ENCODE measurements around the gene DERL2. TPM values are rescaled to one million over a fixed set of nuclear protein-coding genes. Genes with fewer than 3 reads are reported as not detected.

The DERL2 gene
- total RNA-seq, 1 experiment from 2014 or later: 38.7 TPM

DNA sequence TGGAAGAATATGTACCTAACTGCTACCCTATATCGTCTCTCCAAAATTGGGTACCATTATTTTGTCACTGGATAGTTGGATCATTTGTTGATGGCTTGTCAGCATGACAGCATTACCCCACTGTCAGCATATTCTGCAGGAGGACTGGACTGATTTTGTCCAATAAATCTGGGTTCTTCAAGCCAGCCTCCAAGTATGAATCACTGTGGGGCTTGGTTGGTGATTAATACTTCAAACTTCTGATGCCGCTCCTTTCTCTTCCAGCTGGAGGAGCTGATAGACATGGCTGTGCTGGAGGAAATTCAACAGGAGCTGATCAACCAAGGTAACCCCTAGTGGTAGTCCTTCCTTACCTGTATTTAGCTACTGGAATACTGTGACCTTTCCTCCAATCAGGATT, 63.5 kb downstream of the DERL2 start:
- Histone ChIP-seq H3K4me2 (ENCODE audit: low read length) (peak overlapping the region; percentile 32), H3K9me2 (replicated peaks; ENCODE audit: low read length) (no peaks in the 10 kb centered on the region), H4K20me1 (ENCODE audit: low read length) (0 out of 2 replicates have a peak, but pooled peaks cover 5% of the 10 kb centered on the region), H3K36me3 (ENCODE audit: low read depth, low read length) (peaks cover 23% of the 10 kb centered on the region), H2AFZ (ENCODE audit: low read length) (no peak overlapping the region), H3K9me3 (ENCODE audit: low read length) (no peaks in the 10 kb centered on the region), H3K79me2 (ENCODE audit: low read length) (peaks cover 43% of the 10 kb centered on the region), H3K27ac (ENCODE audit: low read length) (no peak overlapping the region), H3K4me3 (ENCODE audit: low read length) (no peak overlapping the region), H3F3A (ENCODE audit: low read length, unreplicated experiment) (no peaks in the 10 kb centered on the region), H3K9ac (ENCODE audit: low read length) (no peak overlapping the region), H3K4me1 (ENCODE audit: insufficient read depth, low read length) (peaks cover 20% of the 10 kb centered on the region), H3K27me3 (ENCODE audit: low read length) (no peaks in the 10 kb centered on the region)
- ChIA-PET CTCF (interaction anchor here (1.3 kb wide), 1 partner anchor 17 kb away, joined by 6 read pairs; the partner anchor contains the start of gene C1QBP), POLR2A (ENCODE audit: unreplicated experiment) (no interaction called here)
- intact Hi-C loops (cut with micrococcal nuclease): loop anchor here (1.0 kb wide), 1 partner anchor 17 kb away; the partner anchor contains the start of gene C1QBP
- peak; percentile 41 for ATAC-seq
- TF ChIP-seq EZH2phosphoT487 (IDR thresholded peaks at IDR 0.05; ENCODE audit: borderline replicate concordance, low read length) (no peak), EZH2 (IDR thresholded peaks at IDR 0.05; ENCODE audit: low read length, unreplicated experiment) (no peak)
- TF ChIP-seq, protein P1, sequence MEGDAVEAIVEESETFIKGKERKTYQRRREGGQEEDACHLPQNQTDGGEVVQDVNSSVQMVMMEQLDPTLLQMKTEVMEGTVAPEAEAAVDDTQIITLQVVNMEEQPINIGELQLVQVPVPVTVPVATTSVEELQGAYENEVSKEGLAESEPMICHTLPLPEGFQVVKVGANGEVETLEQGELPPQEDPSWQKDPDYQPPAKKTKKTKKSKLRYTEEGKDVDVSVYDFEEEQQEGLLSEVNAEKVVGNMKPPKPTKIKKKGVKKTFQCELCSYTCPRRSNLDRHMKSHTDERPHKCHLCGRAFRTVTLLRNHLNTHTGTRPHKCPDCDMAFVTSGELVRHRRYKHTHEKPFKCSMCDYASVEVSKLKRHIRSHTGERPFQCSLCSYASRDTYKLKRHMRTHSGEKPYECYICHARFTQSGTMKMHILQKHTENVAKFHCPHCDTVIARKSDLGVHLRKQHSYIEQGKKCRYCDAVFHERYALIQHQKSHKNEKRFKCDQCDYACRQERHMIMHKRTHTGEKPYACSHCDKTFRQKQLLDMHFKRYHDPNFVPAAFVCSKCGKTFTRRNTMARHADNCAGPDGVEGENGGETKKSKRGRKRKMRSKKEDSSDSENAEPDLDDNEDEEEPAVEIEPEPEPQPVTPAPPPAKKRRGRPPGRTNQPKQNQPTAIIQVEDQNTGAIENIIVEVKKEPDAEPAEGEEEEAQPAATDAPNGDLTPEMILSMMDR (conservative IDR thresholded peaks at IDR 0.05; ENCODE audit: low read depth, low read length): no peak
- BruUV-seq (replicated peaks): no TSS peak
- peak; percentile 85 for DNase-seq

Other genes with a start within 250 kb of the DERL2 start
- 22.1 and 24.4 TPM in 2 replicates for gene RABEP1, start 203.9 kb downstream of the DERL2 start, total RNA-seq (2014; rRNA removed)
- 83.6 and 103 TPM in 2 replicates for gene NUP88, start 66.5 kb downstream of the DERL2 start, total RNA-seq (2014; rRNA removed)
- gene RPAIN, start 66.0 kb downstream of the DERL2 start, total RNA-seq (2014; rRNA removed): 46.1 and 47.9 TPM in 2 replicates
- gene C1QBP, start 47.0 kb downstream of the DERL2 start, total RNA-seq (2014; rRNA removed): 303 and 308 TPM in 2 replicates
- gene DHX33, start 17.2 kb downstream of the DERL2 start, total RNA-seq (2014; rRNA removed): 12.6 and 14.2 TPM in 2 replicates
- 9.3 and 10.6 TPM in 2 replicates for gene MIS12, start 388 bp upstream of the DERL2 start, total RNA-seq (2014; rRNA removed)
- gene NLRP1, start 98.3 kb upstream of the DERL2 start, total RNA-seq (2014; rRNA removed): 1.8 and 2.2 TPM in 2 replicates

Measured in PC-3 (cell line).